Muscle layer of duodenum (tissue), 2 donors: ENCODE data around the gene ADAMTS16.
A peak's percentile ranks its signal among the peaks of the same experiment; 100 is the strongest.
"Not testable (repeated sequence)": the region's sequence is repeated elsewhere in the genome, so short reads cannot be mapped to it uniquely, and the experiment has no call there.

Experiments
- H3K27ac ChIP-seq: one replicate; pipeline ENCODE4 v1.7.0; 2013; ENCODE audit warnings: mild to moderate bottlenecking, low read length
- H3K27me3 ChIP-seq: one replicate; pipeline ENCODE4 v1.7.0; 2013; ENCODE audit warnings: low read depth, mild to moderate bottlenecking, control low read depth, low read length
- H3K36me3 ChIP-seq, 2 donors: one replicate each; pipeline ENCODE4 v1.7.0; 2013; ENCODE audit warnings: low read length in 2 of 2, control low read depth in 1 of 2, mild to moderate bottlenecking in 1 of 2; ENCODE audit not compliant: insufficient read depth in 2 of 2, control insufficient read depth in 1 of 2
- H3K4me1 ChIP-seq, 2 donors: one replicate each; pipeline ENCODE4 v1.7.0; 2013; ENCODE audit warnings: low read length in 2 of 2, mild to moderate bottlenecking in 2 of 2, control low read depth in 1 of 2, moderate library complexity in 1 of 2; ENCODE audit not compliant: insufficient read depth in 2 of 2, control insufficient read depth in 1 of 2
- H3K4me3 ChIP-seq, 2 donors: one replicate each; pipeline ENCODE4 v1.7.0; 2013; ENCODE audit warnings: low read length in 2 of 2, low read depth in 1 of 2, mild to moderate bottlenecking in 1 of 2
- H3K9me3 ChIP-seq, 2 donors: one replicate each; pipeline ENCODE4 v1.7.0; 2013; ENCODE audit warnings: low read length in 2 of 2, control low read depth in 1 of 2, mild to moderate bottlenecking in 1 of 2; ENCODE audit not compliant: control insufficient read depth in 1 of 2
- donor health status: healthy.

Gene ADAMTS16

DNA sequence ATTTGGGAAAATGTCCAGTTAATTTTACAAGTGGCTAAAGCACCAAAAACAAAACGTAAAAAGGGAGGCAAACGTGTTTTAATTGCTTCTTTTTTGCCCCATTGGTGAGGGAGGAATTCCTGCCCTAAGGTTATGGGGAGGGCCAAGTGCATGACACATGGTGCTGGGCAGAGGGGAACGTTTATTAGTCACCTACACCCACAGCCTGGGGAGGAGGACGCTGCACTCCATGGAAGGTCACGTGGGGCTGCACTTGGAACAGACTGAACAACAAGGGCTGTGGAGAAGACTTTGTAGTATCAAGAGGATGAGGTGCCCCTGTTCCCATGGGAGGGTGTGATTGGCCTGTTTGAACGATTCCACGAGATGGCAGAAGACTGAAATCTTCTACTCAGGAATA, 13.7 kb upstream of the ADAMTS16 start:
- H3K27ac ChIP-seq = no peak overlapping the region
- H3K27me3 ChIP-seq = no peaks in the 10 kb centered on the region
- no peaks in the 10 kb centered on the region for H3K36me3 ChIP-seq
- no peaks in the 10 kb centered on the region for H3K9me3 ChIP-seq
- H3K4me3 ChIP-seq = no peak overlapping the region
- H3K4me1 ChIP-seq = no peaks in the 10 kb centered on the region

DNA sequence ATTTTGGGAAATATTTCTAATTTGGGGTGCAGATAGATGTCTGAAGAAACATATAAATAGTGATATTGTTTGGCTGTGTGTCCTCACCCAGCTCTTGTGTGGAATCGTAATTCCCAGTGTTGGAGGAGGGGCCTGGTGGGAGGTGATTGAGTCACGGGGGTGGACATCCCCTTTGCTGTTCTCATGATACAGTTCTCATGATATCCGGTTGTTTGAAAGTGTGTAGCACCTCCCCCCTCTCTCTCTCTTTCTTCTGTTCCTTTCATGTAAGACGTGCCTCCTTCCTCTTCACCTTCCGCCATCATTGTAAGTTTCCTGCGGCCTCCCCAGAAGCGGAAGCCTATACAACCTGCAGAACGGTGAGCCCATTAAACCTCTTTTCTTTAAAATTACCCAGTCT, 11.4 kb upstream of the ADAMTS16 start:
- Histone ChIP-seq H3K36me3 (no peaks in the 10 kb centered on the region), H3K4me3 (no peak overlapping the region), H3K9me3 (no peaks in the 10 kb centered on the region), H3K27ac (no peak overlapping the region), H3K27me3 (no peaks in the 10 kb centered on the region), H3K4me1 (no peaks in the 10 kb centered on the region)

DNA sequence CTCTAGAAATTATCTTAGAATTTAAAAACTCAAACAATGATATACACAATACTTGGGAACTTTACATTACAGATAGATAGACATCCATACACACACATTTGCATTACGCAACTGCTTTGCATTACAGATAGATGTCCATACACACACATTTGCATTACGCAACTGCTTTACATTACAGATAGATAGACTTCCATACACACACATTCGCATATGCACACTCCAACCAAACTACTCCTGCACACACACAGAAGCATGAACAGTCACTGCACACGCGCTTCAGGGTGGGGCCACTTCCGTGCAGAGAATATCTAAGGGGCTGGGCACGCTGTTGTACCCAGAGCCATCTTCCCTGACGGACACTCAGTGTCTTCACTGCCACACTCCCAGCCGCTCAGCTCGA, 7.9 kb upstream of the ADAMTS16 start:
- Histone ChIP-seq H3K4me1 (no peaks in the 10 kb centered on the region), H3K27me3 (no peaks in the 10 kb centered on the region), H3K36me3 (no peaks in the 10 kb centered on the region), H3K4me3 (no peak overlapping the region), H3K27ac (no peak overlapping the region), H3K9me3 (peaks cover 0 to 4% of the 10 kb centered on the region in 2 donors)

DNA sequence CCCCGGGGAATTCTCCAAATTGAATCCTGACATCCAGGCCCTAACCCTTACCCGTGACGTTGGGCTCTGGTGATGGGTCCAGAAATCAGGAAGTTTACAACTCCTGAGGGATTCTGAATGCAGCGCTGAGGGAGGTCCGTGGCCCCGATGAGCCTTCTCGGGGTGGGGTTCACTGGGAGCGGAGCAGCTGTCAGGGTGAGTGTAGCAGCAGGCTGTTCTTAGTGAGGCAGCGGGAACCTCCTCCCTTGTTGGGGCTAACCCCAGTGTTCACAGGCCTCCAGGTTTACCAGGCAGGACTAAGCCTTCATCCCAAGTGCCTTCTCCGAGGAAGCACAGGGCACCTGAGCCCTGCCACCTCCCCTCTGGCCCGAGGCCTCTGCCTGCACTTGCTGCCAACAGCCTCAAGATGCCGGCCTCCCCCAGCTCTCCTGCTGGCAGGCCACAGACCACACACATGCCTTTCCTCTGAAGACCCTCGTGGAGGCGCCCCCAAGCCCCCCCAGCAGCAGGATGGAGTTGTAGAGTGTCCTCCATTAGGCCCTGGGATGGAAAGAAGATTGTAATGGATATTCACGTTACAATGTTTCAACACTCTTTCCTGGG, 7.3 kb upstream of the ADAMTS16 start:
- Histone ChIP-seq H3K4me1 (no peaks in the 10 kb centered on the region), H3K9me3 (peaks cover 0 to 4% of the 10 kb centered on the region in 2 donors), H3K36me3 (no peaks in the 10 kb centered on the region), H3K27me3 (no peaks in the 10 kb centered on the region), H3K4me3 (no peak overlapping the region), H3K27ac (no peak overlapping the region)

DNA sequence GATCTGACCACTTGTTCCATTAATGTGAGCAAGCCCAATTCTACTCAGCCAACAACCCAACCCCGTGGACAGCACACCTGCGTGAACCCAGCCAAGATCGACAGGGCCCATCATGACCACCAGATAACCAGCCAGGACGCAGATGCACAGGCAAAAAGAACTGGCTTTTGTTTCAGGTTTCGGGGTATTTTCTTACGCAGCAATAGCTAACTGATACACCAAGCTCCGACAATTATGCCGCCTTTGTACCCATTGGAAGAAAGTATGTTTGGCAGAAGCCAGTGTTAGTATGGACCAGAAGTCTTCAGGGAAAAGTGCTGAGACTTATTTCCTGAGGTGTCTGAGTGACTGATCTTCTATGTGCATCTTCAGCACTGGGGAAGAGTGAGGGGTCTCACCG, 6.0 kb upstream of the ADAMTS16 start:
- H3K36me3 ChIP-seq = no peaks in the 10 kb centered on the region
- H3K4me1 ChIP-seq = no peaks in the 10 kb centered on the region
- H3K27ac ChIP-seq = no peak overlapping the region
- no peaks in the 10 kb centered on the region for H3K27me3 ChIP-seq
- H3K4me3 ChIP-seq = no peak overlapping the region
- H3K9me3 ChIP-seq = peaks cover 0 to 4% of the 10 kb centered on the region in 2 donors

DNA sequence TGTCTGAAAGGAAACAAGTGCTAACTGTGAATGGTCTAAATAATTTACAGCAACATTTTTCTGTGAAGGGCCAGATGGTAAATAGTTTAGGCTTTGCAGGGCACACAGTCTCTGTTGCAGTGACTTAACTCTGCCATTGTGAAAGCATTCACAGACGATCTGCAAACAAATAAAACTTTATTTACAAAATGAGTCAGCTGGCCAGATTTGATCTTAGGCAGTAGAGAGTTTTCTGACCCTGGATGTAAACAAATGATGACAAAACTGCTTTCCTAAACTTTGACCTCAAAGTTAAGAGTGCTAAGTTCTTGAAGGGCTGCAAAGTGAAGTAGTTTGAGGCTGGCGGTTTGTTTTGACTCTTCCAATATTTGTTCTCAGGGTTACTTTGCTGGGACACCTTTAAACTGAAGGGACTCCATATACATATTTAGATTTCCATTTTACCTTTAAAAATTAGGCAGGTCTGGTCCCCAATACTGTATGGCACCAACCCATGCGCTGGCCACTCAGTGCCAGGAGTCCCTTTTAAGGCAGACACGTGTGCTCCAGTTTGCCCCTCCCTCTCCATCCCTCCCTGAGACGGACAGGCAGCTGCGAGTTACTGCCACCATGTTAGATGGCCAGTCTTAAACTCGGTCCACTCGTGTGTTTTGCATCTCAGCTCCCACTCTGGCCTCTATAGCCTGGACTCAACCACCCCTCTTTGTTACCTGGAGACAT, 4.0 kb upstream of the ADAMTS16 start:
- Histone ChIP-seq H3K9me3 (peaks cover 0 to 4% of the 10 kb centered on the region in 2 donors), H3K4me1 (peaks cover 0 to 20% of the 10 kb centered on the region in 2 donors), H3K4me3 (no peak overlapping the region), H3K27ac (no peak overlapping the region), H3K36me3 (no peaks in the 10 kb centered on the region), H3K27me3 (peaks cover 8% of the 10 kb centered on the region)

DNA sequence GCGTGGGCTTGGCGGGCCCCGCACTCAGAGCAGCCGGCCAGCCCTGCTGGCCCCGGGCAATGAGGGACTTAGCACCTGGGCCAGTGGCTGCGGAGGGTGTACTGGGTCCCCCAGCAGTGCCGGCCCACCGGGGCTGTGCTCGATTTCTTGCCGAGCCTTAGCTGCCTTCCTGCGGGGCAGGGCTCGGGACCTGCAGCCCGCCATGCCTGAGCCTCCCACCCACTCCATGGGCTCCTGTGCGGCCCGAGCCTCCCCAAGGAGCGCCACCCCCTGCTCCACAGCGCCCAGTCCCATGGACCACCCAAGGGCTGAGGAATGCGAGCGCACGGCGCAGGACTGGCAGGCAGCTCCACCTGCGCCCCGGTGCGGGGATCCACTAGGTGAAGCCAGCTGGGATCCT, 2.3 kb upstream of the ADAMTS16 start:
- not testable (repeated sequence) for H3K9me3 ChIP-seq, H3K27me3 ChIP-seq, H3K36me3 ChIP-seq, H3K4me3 ChIP-seq, H3K27ac ChIP-seq
- H3K4me1 ChIP-seq = peaks cover 0 to 25% of the 10 kb centered on the region in 2 donors

DNA sequence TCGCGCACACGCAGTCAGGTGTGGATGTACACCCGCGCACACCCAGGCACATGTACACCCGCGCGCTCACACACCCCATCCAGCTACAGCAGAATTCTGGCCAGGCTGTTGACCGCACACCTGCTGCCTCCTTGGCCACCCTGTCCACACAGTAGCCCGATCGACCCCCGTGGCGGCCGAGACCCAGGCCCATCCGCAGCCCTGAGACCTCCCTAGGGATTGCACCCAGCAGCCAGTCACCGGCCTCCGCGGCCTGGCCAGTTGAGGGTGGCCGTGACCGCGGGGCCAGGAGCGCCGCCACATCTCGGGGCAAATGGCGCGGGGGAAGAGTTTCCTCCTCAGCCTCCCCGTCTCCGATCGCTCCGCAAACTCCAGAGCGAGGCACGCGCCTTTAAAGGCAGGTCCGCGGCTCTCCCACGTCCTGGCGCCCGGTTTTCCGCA, 774 bp upstream of the ADAMTS16 start:
- H3K4me3 ChIP-seq = peak overlapping the region in 1 of 2 donors; percentile 53
- H3K36me3 ChIP-seq = no peaks in the 10 kb centered on the region
- H3K27ac ChIP-seq = no peak overlapping the region
- peaks cover 10% of the 10 kb centered on the region for H3K27me3 ChIP-seq
- H3K9me3 ChIP-seq = no peaks in the 10 kb centered on the region
- peaks cover 0 to 25% of the 10 kb centered on the region in 2 donors for H3K4me1 ChIP-seq

DNA sequence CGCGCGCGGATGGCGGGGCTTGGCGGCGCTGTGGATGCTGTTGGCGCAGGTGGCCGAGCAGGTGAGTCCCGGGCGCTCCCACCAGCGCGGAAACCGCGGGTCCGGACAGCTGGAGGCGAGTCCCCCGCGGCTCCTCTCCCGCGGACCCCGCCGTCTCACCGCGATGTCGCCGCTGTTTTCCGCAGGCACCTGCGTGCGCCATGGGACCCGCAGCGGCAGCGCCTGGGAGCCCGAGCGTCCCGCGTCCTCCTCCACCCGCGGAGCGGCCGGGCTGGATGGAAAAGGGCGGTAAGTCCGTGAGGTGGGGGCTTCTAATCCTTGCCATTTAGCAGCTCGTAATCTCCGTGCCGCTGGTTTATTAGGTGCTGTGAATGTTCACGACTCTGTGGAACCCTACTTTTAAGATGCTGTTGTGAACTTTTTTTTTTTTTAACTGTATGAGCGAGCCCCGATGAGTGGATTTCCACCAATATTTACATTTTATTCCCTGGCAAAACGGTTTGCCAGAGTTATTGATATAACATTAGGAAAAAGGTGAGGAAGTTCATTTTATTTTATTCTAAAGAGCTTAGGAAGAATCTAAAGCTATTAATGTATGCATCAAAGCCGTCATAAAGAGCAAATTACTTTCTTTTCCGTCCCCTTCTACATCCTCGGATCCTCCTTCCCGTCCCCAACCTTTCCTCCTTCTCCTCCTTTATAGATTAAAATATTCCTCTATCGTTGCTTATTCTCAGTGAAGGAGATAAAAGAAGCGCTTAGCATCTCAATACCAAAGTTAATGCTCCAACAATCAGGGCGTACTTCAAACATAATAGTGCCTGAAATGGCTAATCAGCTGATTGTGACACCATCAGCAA, 579 bp downstream of the ADAMTS16 start:
- Histone ChIP-seq H3K36me3 (no peaks in the 10 kb centered on the region), H3K4me3 (peak overlapping the region in 1 of 2 donors; percentile 53), H3K4me1 (peaks cover 0 to 25% of the 10 kb centered on the region in 2 donors), H3K27ac (no peak overlapping the region), H3K9me3 (no peaks in the 10 kb centered on the region), H3K27me3 (peaks cover 10% of the 10 kb centered on the region)

DNA sequence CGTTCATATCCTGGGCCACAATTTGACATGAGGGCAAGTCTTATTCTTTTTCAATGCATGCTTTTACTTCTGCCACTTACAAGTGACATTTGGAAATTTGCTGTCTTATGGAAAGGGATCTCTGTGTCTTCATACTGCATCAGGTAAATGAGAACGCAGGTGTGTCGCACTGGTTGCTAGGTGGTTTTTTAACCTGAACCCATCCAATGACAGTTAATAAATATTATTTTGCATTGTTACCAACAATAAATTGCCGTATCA, 1.1 kb downstream of the ADAMTS16 start:
- H3K4me3 ChIP-seq = peak overlapping the region in 1 of 2 donors; percentile 53
- no peak overlapping the region for H3K27ac ChIP-seq
- H3K27me3 ChIP-seq = peaks cover 10% of the 10 kb centered on the region

DNA sequence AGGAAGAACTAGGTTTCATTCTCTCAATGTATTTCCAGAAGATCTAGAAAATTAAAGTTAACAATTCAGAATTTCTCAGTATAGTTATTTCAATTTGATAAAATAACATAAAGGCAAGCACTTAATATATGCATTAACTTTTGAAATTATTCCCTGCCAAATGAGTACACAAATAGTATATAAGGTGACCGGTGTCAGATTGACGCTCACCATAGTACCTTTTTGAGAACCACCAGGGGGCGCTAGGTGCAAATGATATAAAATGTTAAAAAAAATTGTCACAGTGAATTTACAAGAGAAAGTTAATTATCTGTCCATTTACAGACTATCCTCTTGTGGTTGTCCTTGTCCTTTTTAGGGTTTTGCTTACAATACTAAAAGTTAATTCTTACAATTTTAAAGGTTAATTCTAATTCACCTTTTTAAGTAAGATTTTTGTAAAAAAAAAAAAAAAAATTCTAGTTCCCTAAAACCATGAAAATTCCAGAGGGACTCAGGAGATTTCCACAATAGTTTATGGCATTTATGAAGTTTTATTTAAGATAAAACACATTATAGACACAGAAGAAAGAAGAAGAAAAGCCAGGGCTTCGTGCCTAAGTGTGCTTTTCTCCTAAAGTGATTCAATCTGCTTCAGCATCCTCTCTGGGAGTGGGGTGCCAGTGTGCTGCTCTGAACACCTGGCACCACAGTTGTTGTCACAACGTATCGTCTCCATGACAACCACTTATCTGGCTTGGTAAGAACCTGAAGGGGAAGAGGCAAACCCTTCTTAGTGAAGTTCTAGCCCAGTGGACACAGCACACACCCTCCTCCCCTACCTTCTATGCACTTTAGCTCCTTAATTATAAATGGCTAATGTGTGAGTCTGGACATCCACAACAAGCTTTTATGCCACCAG, 1.7 kb downstream of the ADAMTS16 start:
- Histone ChIP-seq H3K27ac (no peak overlapping the region), H3K36me3 (no peaks in the 10 kb centered on the region), H3K4me1 (peaks cover 0 to 25% of the 10 kb centered on the region in 2 donors), H3K27me3 (peaks cover 10% of the 10 kb centered on the region), H3K4me3 (peak overlapping the region in 1 of 2 donors; percentile 53), H3K9me3 (no peaks in the 10 kb centered on the region)

More for the DNA sequence above, 1.1 kb downstream of the ADAMTS16 start:
- Histone ChIP-seq H3K4me1 (peaks cover 0 to 25% of the 10 kb centered on the region in 2 donors), H3K9me3 (no peaks in the 10 kb centered on the region), H3K36me3 (no peaks in the 10 kb centered on the region)
